Stimulated activated effector memory CD8-positive, alpha-beta T cell treated with anti-CD3 and anti-CD28 coated beads, Interleukin-12 subunit alpha, Interleukin-12 subunit beta, amount 100 ng/mL, for 72 hours (primary cell): ENCODE measurements around the gene SYT7.

Source experiments
- ATAC-seq: fragments of 150-1000 bp; cut with Tn5 transposase; 2 replicates; pipeline ENCODE4 v1.10.0; 2021
- DNase-seq, 2 donors: peaks; one replicate each; pipeline ENCODE4 v3.0.0; 2021 to 2022; ENCODE audit warnings: low spot score in 2 of 2
- H3K27ac Mint-ChIP-seq: one replicate; pipeline ENCODE4 v1.8.0; 2022; ENCODE audit warnings: mild to moderate bottlenecking, mixed read lengths
- H3K36me3 Mint-ChIP-seq: one replicate; pipeline ENCODE4 v1.8.0; 2022; ENCODE audit warnings: mild to moderate bottlenecking, mixed read lengths
- H3K4me1 Mint-ChIP-seq: one replicate; pipeline ENCODE4 v1.8.0; 2022; ENCODE audit warnings: mixed read lengths
- H3K4me3 Mint-ChIP-seq: one replicate; pipeline ENCODE4 v1.8.0; 2022; ENCODE audit warnings: mild to moderate bottlenecking, mixed read lengths
- H3K9me3 Mint-ChIP-seq: one replicate; pipeline ENCODE4 v1.8.0; 2022; ENCODE audit warnings: mixed read lengths

SYT7 gene

DNA sequence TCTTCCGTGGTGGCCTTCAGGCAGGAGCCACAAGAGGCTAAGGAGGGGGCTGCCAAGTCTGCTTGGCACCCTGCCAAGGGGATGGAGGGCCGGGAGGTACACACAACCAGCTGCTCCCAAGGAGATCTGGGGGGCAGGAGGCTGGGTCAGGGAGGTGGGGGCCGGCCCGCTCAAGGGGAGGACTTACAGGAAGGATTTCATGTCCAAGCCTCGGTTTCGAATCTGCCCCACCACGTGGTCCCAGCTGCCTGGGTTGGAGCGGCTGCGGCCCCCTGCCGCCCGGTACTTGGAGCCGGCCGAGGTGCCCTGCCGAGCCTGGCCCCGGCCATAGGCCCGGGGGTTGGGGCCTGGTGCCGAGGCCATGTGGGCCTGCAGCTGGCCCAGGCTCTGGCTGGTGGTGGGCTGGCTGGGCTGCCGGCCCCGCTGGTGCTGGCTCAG is 38.8 kb downstream of the SYT7 start:
- Mint-ChIP-seq H3K36me3 (no peaks in the 10 kb centered on the region), H3K9me3 (no peaks in the 10 kb centered on the region), H3K4me3 (no peak overlapping the region), H3K27ac (no peak overlapping the region), H3K4me1 (peaks cover 6% of the 10 kb centered on the region)
- DNase-seq (no peak), ATAC-seq (no peak)

DNA sequence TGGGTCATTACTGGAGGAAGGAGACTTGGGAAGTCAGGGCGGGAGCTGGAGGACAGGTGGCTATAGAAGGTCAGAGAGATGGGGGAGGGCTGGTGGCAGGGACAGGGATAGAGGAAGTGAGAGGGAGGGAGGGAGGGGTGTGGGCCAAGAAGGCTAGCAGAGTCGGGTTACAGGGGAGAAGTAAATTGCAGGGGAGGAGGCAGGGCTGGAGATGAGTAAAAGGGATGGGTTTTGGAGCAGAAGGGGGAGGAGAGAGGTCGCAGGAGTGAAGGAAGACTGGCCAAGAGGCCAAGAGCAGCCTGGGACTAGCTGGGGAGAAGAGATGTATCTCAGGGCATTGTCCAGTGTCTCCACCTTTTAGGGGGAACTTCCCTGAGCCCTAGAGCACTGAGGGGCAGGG is 39.3 kb downstream of the SYT7 start:
- no peak for DNase-seq
- no peak for ATAC-seq
- Mint-ChIP-seq H3K4me1 (peaks cover 6% of the 10 kb centered on the region), H3K36me3 (no peaks in the 10 kb centered on the region), H3K9me3 (no peaks in the 10 kb centered on the region), H3K27ac (no peak overlapping the region), H3K4me3 (no peak overlapping the region)

- peaks cover 4% of the 10 kb centered on the region for H3K4me1 Mint-ChIP-seq
- ATAC-seq (no peak), DNase-seq (no peak)
- no peaks in the 10 kb centered on the region for H3K9me3 Mint-ChIP-seq
- H3K27ac Mint-ChIP-seq: no peak overlapping the region
- H3K36me3 Mint-ChIP-seq: no peaks in the 10 kb centered on the region
- no peak overlapping the region for H3K4me3 Mint-ChIP-seq
These were observed 40.3 kb downstream of the SYT7 start for GRCh38 chr11:61540528-61540927.

- DNase-seq (no peak), ATAC-seq (no peak)
- Mint-ChIP-seq H3K4me3 (no peak overlapping the region), H3K4me1 (peaks cover 4% of the 10 kb centered on the region), H3K36me3 (no peaks in the 10 kb centered on the region), H3K9me3 (no peaks in the 10 kb centered on the region), H3K27ac (peak overlapping the region; percentile 40)
These were observed 41.0 kb downstream of the SYT7 start for GRCh38 chr11:61539831-61540357.

DNA sequence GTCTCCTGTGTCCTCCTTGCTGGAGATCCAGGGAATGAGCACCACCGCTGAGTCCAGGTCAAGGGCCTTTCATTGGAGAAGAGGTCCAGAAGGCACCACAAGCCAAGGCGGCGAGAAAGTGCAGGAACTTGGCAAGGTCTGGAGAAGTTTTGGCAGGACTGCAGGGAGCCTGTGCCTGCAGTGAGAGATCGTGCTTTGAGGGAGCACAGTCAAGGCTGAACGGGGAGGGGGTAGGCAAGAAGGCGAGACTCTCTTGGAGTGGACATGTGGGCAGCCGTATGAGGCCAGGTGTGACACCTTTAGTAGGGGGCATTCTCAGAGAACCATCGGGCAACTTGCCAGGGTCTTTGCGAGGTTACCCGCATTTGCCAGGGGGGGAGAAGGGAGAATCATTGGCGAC is 41.9 kb downstream of the SYT7 start:
- Mint-ChIP-seq H3K9me3 (no peaks in the 10 kb centered on the region), H3K27ac (no peak overlapping the region), H3K4me1 (peaks cover 12% of the 10 kb centered on the region), H3K4me3 (no peak overlapping the region), H3K36me3 (no peaks in the 10 kb centered on the region)
- ATAC-seq (no peak), DNase-seq (no peak)

- H3K4me1 Mint-ChIP-seq: peaks cover 12% of the 10 kb centered on the region
- no peaks in the 10 kb centered on the region for H3K36me3 Mint-ChIP-seq
- no peak overlapping the region for H3K27ac Mint-ChIP-seq
- no peak for ATAC-seq
- no peaks in the 10 kb centered on the region for H3K9me3 Mint-ChIP-seq
- no peak overlapping the region for H3K4me3 Mint-ChIP-seq
- DNase-seq: no peak
These were observed 42.3 kb downstream of the SYT7 start for GRCh38 chr11:61538636-61538961.

GRCh38 chr11:61537326-61537725 is 43.5 kb downstream of the SYT7 start:
- H3K27ac Mint-ChIP-seq: no peak overlapping the region
- ATAC-seq: no peak
- H3K36me3 Mint-ChIP-seq: no peaks in the 10 kb centered on the region
- no peaks in the 10 kb centered on the region for H3K9me3 Mint-ChIP-seq
- H3K4me3 Mint-ChIP-seq: no peak overlapping the region
- H3K4me1 Mint-ChIP-seq: peaks cover 12% of the 10 kb centered on the region
- no peak for DNase-seq

DNA sequence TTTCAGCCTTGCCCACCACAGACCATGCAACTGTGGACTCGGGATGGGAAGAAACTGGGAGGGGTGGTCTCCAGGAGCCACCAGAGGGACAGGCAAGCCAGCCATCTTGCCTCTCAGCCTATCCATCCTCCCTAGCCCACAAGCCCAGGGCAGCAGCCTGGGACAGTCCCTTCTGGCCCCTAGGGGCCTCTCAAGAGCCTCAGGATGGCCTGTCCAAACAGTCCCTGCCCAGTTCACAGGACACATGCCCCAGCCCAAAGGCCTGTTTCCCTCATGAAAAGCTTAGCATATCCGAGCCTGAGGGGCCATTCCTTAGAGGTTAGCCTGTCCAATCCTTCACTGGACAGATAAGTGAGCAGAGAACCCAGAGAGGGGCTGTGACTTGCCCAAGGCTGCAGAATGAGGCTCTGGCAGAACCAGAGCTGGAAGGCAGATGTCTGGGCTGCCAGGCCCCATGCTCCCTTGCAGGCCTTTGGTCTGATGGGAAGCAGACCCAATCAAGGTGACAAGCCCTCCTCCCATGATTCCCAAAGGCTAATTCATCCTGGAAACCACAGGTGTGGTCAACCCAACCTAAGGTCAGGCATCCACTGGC is 44.1 kb downstream of the SYT7 start:
- Mint-ChIP-seq H3K27ac (no peak overlapping the region), H3K4me1 (peaks cover 12% of the 10 kb centered on the region), H3K36me3 (no peaks in the 10 kb centered on the region), H3K4me3 (no peak overlapping the region), H3K9me3 (no peaks in the 10 kb centered on the region)
- DNase-seq (no peak), ATAC-seq (no peak)

DNA sequence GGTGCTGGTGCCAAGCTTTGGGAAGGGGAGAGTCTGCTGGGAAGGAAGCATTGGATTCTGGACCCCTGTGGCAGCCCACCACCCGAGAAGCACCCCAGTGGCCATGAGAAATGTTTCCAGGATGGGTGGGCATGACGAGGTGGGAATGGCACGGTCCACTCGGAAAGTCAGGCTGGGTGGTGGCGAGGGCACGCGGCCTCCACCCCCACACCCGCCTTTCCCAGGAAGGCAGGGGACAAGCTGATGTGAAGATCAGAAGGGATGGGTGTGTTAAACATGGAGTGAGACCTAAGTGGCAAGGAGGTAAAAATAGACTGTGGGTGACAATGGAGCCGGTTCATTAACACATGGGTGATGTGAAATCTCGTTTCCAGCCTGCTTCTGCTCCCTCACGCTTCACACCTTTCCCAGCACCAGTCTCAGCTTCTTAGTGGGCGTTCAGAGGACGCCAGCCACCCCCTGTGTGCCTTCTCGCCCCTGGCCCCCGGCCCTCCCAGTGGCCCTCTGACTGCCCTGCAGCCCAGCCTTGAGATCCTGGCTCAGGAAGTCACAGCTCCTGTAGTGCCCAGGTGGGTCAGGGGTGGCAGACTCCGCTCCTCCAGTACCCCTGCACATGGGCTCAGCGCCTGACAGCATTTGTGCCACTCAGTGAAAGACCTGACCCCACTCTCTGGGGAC is 44.7 kb downstream of the SYT7 start:
- no peaks in the 10 kb centered on the region for H3K9me3 Mint-ChIP-seq

GRCh38 chr11:61534933-61535839 is 45.7 kb downstream of the SYT7 start:
- DNase-seq (no peak), ATAC-seq (no peak)
- Mint-ChIP-seq H3K4me3 (no peak overlapping the region), H3K9me3 (no peaks in the 10 kb centered on the region), H3K4me1 (peaks cover 12% of the 10 kb centered on the region), H3K27ac (no peak overlapping the region), H3K36me3 (no peaks in the 10 kb centered on the region)

More for the DNA sequence above, 44.7 kb downstream of the SYT7 start:
- Mint-ChIP-seq H3K36me3 (no peaks in the 10 kb centered on the region), H3K27ac (no peak overlapping the region), H3K4me1 (peaks cover 12% of the 10 kb centered on the region), H3K4me3 (no peak overlapping the region)
- DNase-seq (no peak), ATAC-seq (no peak)

DNA sequence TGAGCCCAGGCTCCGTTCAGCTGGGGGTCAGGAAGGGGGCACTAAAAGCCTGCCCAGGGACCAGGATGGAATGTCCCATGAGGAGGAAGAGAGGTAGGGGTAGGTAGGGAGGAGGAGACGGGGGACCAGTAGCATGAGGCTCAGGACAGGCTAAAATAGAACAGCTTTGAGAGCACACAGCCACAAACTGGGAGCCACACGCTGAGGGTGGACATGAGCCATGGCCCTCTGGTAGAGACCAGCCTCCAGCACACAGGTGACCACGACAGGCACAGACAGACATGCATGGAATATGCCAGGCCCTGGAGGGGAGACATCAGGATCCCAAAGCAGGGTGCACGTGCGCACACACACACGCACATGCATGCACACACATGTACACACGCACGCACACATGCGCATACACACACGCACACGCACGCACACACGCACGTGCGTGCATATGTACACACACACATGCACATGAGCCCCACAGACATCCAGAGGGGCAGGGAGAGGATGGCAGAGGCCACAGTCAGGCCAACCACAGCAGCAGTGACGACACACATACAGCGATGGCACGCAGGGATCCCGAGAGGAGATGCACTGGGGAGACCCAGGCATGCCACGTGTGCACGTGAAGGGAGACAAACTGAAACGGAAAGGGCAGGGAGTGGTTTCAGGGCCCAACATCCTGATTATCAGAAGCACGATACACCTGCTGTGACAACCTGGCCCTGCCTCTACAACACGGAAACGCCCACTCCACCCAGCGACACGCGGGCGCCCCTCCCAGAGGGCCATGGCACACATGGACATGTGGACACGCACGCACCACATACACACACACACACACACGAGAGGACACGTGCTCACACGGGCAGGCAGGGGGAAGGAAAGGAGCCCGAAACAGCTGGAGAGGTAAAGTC is 46.6 kb downstream of the SYT7 start:
- no peaks in the 10 kb centered on the region for H3K36me3 Mint-ChIP-seq
- H3K27ac Mint-ChIP-seq: no peak overlapping the region
- DNase-seq (no peak), ATAC-seq (no peak)
- no peaks in the 10 kb centered on the region for H3K9me3 Mint-ChIP-seq
- peaks cover 12% of the 10 kb centered on the region for H3K4me1 Mint-ChIP-seq
- H3K4me3 Mint-ChIP-seq: no peak overlapping the region

GRCh38 chr11:61533401-61533800 is 47.5 kb downstream of the SYT7 start:
- Mint-ChIP-seq H3K9me3 (no peaks in the 10 kb centered on the region), H3K4me3 (no peak overlapping the region), H3K27ac (no peak overlapping the region), H3K36me3 (no peaks in the 10 kb centered on the region), H3K4me1 (peaks cover 12% of the 10 kb centered on the region)
- DNase-seq: no peak
- ATAC-seq: no peak

DNA sequence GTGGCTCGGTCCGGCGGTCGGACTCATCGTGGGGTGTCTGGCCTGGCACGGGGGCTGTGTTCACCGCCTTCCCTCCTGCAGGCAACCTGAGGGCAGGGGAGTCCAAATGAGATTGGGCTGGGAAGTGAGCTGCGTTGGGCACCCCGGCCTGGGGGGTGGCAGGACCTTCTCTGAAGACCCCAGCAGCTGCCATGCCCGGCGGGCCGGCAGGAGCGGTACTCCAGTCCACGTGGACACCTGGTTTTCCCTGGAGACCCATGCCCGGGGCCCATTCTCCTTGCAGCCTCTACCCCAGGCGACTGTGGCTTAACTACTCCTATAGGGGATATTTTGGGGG is 47.9 kb downstream of the SYT7 start:
- H3K36me3 Mint-ChIP-seq: no peaks in the 10 kb centered on the region
- no peak for ATAC-seq
- H3K4me1 Mint-ChIP-seq: peaks cover 12% of the 10 kb centered on the region
- H3K27ac Mint-ChIP-seq: no peak overlapping the region
- H3K9me3 Mint-ChIP-seq: no peaks in the 10 kb centered on the region
- no peak overlapping the region for H3K4me3 Mint-ChIP-seq
- DNase-seq: no peak

GRCh38 chr11:61532134-61533038 is 48.5 kb downstream of the SYT7 start:
- Mint-ChIP-seq H3K4me1 (peaks cover 12% of the 10 kb centered on the region), H3K4me3 (no peak overlapping the region), H3K9me3 (no peaks in the 10 kb centered on the region), H3K27ac (no peak overlapping the region), H3K36me3 (no peaks in the 10 kb centered on the region)
- ATAC-seq (peak; percentile 38), DNase-seq (peak; percentile 33 to 72)
